Neural cell (in vitro differentiated cells): ENCODE results near the gene BTRC. TPM values are rescaled to one million over a fixed set of nuclear protein-coding genes. Genes with fewer than 3 reads are reported as not detected.

Experiments
- H2AFZ ChIP-seq: fragments of 200-600, 300-800 bp; sonication (generic), shearing (Covaris generic); 2 replicates; pipeline ENCODE4 v1.6.0; 2014; ENCODE audit warnings: low read depth, mild to moderate bottlenecking, antibody characterized with exemption, low read length, moderate library complexity
- H3F3A ChIP-seq: fragments of 200-600 bp; shearing (Covaris generic); 2 replicates; pipeline ENCODE4 v1.6.1; 2016; ENCODE audit warnings: mild to moderate bottlenecking, moderate library complexity, mixed read lengths, antibody characterized with exemption, low read length; ENCODE audit not compliant: insufficient read depth, poor library complexity, severe bottlenecking
- H3K27ac ChIP-seq: fragments of 200-600, 300-800 bp; sonication (generic), shearing (Covaris generic); 2 replicates; pipeline ENCODE4 v1.5.1; 2014; ENCODE audit warnings: mild to moderate bottlenecking, low read length, moderate library complexity
- H3K27me3 ChIP-seq: fragments of 300-800, 200-600 bp; sonication (generic), shearing (Covaris generic); 2 replicates; pipeline ENCODE4 v1.6.0; 2014; ENCODE audit warnings: mild to moderate bottlenecking, low read depth, low read length, moderate library complexity; ENCODE audit not compliant: insufficient read depth
- H3K36me3 ChIP-seq: fragments of 300-800, 200-600 bp; sonication (generic), shearing (Covaris generic); 2 replicates; pipeline ENCODE4 v1.5.1; 2014; ENCODE audit warnings: mild to moderate bottlenecking, antibody characterized with exemption, low read length, moderate library complexity; ENCODE audit not compliant: insufficient read depth
- H3K4me2 ChIP-seq: fragments of 300-800, 200-600 bp; sonication (generic), shearing (Covaris generic); 2 replicates; pipeline ENCODE4 v1.6.0; 2014; ENCODE audit warnings: mild to moderate bottlenecking, low read length
- H3K4me3 ChIP-seq: fragments of 300-800, 200-600 bp; sonication (generic), shearing (Covaris generic); 2 replicates; pipeline ENCODE4 v1.5.1; 2014; ENCODE audit warnings: mild to moderate bottlenecking, low read length, moderate library complexity
- H3K79me2 ChIP-seq: fragments of 200-600 bp; shearing (Covaris generic); replicated peaks from 2 replicates; pipeline ENCODE4 v1.6.0; 2014; ENCODE audit warnings: mild to moderate bottlenecking, low read length, moderate library complexity; ENCODE audit not compliant: insufficient read depth
- H3K9ac ChIP-seq: fragments of 300-800, 200-600 bp; sonication (generic), shearing (Covaris generic); 2 replicates; pipeline ENCODE4 v1.6.1; 2016; ENCODE audit warnings: mild to moderate bottlenecking, low read length, mixed read lengths
- H3K9me2 ChIP-seq: fragments of 200-600 bp; shearing (Covaris generic); 2 replicates; pipeline ENCODE4 v1.6.1; 2016; ENCODE audit warnings: mild to moderate bottlenecking, low read length, mixed read lengths; ENCODE audit not compliant: insufficient read depth
- H3K9me3 ChIP-seq: fragments of 200-600, 300-800 bp; sonication (generic), shearing (Covaris generic); 2 replicates; pipeline ENCODE4 v1.6.1; 2016; ENCODE audit warnings: mild to moderate bottlenecking, mixed run types, low read length, moderate library complexity, mixed read lengths
- H4K20me1 ChIP-seq: fragments of 200-600 bp; shearing (Covaris generic); 2 replicates; pipeline ENCODE4 v1.6.1; 2016; ENCODE audit warnings: mild to moderate bottlenecking, mixed run types; ENCODE audit not compliant: insufficient read depth
- CTCF ChIP-seq: fragments of 450-650 bp; IDR thresholded peaks from 2 replicates; pipeline ENCODE4 v1.5.1; 2014; ENCODE audit warnings: antibody characterized with exemption, mild to moderate bottlenecking, moderate library complexity; ENCODE audit not compliant: poor library complexity, severe bottlenecking
- EP300 ChIP-seq: fragments of 450-650 bp; conservative IDR thresholded peaks from 2 replicates; pipeline ENCODE4 v1.6.1; 2014; ENCODE audit warnings: antibody characterized with exemption, mild to moderate bottlenecking, moderate library complexity; ENCODE audit not compliant: poor library complexity, severe bottlenecking
- EZH2 ChIP-seq: fragments of 200-600, 300-800 bp; shearing (Covaris generic), sonication (generic); IDR thresholded peaks from 2 replicates; pipeline ENCODE4 v1.6.1; 2014; ENCODE audit warnings: antibody characterized with exemption, low read length, borderline replicate concordance, mild to moderate bottlenecking; ENCODE audit not compliant: insufficient read depth, poor library complexity, severe bottlenecking
- MXI1 ChIP-seq: fragments of 450-650 bp; conservative IDR thresholded peaks from 2 replicates; pipeline ENCODE4 v1.6.1; 2014; ENCODE audit warnings: antibody characterized with exemption, mild to moderate bottlenecking; ENCODE audit not compliant: poor library complexity, severe bottlenecking
- POLR2AphosphoS5 ChIP-seq: IDR thresholded peaks from 2 replicates; pipeline ENCODE4 v1.6.1; 2012
- RAD21 ChIP-seq: fragments of 450-650 bp; conservative IDR thresholded peaks from 2 replicates; pipeline ENCODE4 v1.6.1; 2014; ENCODE audit warnings: antibody characterized with exemption, mild to moderate bottlenecking, moderate library complexity
- SMC3 ChIP-seq: fragments of 450-650 bp; conservative IDR thresholded peaks from 2 replicates; pipeline ENCODE4 v1.6.1; 2014; ENCODE audit warnings: antibody characterized with exemption, mild to moderate bottlenecking, moderate library complexity; ENCODE audit not compliant: poor library complexity
- TAF1 ChIP-seq: IDR thresholded peaks from 2 replicates; pipeline ENCODE4 v1.6.1; 2012; ENCODE audit warnings: low read depth
- polyA plus RNA-seq: library from polyadenylated mRNA; depleted of rRNA; stranded (reverse); fragments of >200 nt; gene quantifications from 2 replicates; pipeline ENCODE4 v1.2.3, GENCODE V29; 2014
- TF ChIP-seq, protein P1 (sequence below): IDR thresholded peaks from 2 replicates; pipeline ENCODE4 v1.6.1; 2012; ENCODE audit warnings: borderline replicate concordance

Gene BTRC
- polyA plus RNA-seq, 1 donor from 2014 or later, result 32.6 TPM

- Histone ChIP-seq H3K9ac (no peak overlapping the region), H3K4me2 (no peak overlapping the region), H4K20me1 (no peaks in the 10 kb centered on the region), H2AFZ (no peak overlapping the region), H3K27me3 (peaks cover 22% of the 10 kb centered on the region), H3K79me2 (no peaks in the 10 kb centered on the region), H3F3A (no peaks in the 10 kb centered on the region), H3K4me3 (peak overlapping the region; percentile 69), H3K36me3 (no peaks in the 10 kb centered on the region), H3K27ac (no peak overlapping the region), H3K9me2 (no peaks in the 10 kb centered on the region), H3K9me3 (no peaks in the 10 kb centered on the region)
- TF ChIP-seq EZH2 (no peak), CTCF (no peak), TAF1 (no peak), RAD21 (no peak), EP300 (no peak), POLR2AphosphoS5 (no peak), MXI1 (no peak), SMC3 (no peak)
- TF ChIP-seq, protein P1, sequence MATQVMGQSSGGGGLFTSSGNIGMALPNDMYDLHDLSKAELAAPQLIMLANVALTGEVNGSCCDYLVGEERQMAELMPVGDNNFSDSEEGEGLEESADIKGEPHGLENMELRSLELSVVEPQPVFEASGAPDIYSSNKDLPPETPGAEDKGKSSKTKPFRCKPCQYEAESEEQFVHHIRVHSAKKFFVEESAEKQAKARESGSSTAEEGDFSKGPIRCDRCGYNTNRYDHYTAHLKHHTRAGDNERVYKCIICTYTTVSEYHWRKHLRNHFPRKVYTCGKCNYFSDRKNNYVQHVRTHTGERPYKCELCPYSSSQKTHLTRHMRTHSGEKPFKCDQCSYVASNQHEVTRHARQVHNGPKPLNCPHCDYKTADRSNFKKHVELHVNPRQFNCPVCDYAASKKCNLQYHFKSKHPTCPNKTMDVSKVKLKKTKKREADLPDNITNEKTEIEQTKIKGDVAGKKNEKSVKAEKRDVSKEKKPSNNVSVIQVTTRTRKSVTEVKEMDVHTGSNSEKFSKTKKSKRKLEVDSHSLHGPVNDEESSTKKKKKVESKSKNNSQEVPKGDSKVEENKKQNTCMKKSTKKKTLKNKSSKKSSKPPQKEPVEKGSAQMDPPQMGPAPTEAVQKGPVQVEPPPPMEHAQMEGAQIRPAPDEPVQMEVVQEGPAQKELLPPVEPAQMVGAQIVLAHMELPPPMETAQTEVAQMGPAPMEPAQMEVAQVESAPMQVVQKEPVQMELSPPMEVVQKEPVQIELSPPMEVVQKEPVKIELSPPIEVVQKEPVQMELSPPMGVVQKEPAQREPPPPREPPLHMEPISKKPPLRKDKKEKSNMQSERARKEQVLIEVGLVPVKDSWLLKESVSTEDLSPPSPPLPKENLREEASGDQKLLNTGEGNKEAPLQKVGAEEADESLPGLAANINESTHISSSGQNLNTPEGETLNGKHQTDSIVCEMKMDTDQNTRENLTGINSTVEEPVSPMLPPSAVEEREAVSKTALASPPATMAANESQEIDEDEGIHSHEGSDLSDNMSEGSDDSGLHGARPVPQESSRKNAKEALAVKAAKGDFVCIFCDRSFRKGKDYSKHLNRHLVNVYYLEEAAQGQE, result no peak
Measured at GRCh38 chr10:101569323-101569621, 215.3 kb downstream of the BTRC start.

- Histone ChIP-seq H3K79me2 (no peaks in the 10 kb centered on the region), H3K27ac (no peak overlapping the region), H4K20me1 (no peaks in the 10 kb centered on the region), H3K9ac (peak overlapping the region; percentile 55), H3K27me3 (peaks cover 22% of the 10 kb centered on the region), H2AFZ (no peak overlapping the region), H3K36me3 (no peaks in the 10 kb centered on the region), H3F3A (no peaks in the 10 kb centered on the region), H3K9me2 (no peaks in the 10 kb centered on the region), H3K9me3 (no peaks in the 10 kb centered on the region), H3K4me2 (peak overlapping the region; percentile 17), H3K4me3 (peak overlapping the region; percentile 69)
- TF ChIP-seq SMC3 (peak; percentile 94), RAD21 (peak; percentile 89), CTCF (peak; percentile 82), TAF1 (no peak)
Measured at GRCh38 chr10:101569622-101570427, 215.9 kb downstream of the BTRC start.
